B cell (primary cell): ENCODE results near the gene SLC25A5. TPM values are rescaled to one million over a fixed set of nuclear protein-coding genes. Genes with fewer than 3 reads are reported as not detected.

ENCODE experiments used
- ATAC-seq: fragments of 200-7000 bp; cut with Tn5 transposase; one replicate; pipeline ENCODE4 v1.10.0; 2021; ENCODE audit warnings: low read depth, mild to moderate bottlenecking, moderate number of reproducible peaks, moderate library complexity
- CTCF ChIA-PET: fragments of 350-600 bp; sonication (Branson Sonifier 250); formaldehyde crosslinking; loops from one replicate; lab custom pipeline; 2021; ENCODE audit warnings: antibody characterized with exemption, inconsistent platforms; lab: Charles Lee
- POLR2A ChIA-PET: fragments of 350-600 bp; sonication (Branson Sonifier 250); formaldehyde crosslinking; loops from one replicate; lab custom pipeline; 2021; ENCODE audit warnings: antibody characterized with exemption; lab: Charles Lee
- DNase-seq: peaks from one replicate; pipeline ENCODE4 v3.0.0; 2013
- H2AFZ ChIP-seq: 2 replicates; pipeline ENCODE4 v1.6.1; 2012; ENCODE audit warnings: mild to moderate bottlenecking, low read depth, low read length; ENCODE audit not compliant: insufficient read depth, poor library complexity, severe bottlenecking
- H3K27ac ChIP-seq, 2 donors: 1 replicate in 1 of 2; 2 replicates in 1 of 2; pipeline ENCODE4 v1.5.1; 2012 to 2013; ENCODE audit warnings: low read length in 2 of 2, mild to moderate bottlenecking in 2 of 2, moderate library complexity in 1 of 2
- H3K27me3 ChIP-seq, 4 experiments: fragments of 200-600 bp in 1 of 4; sonication (generic) in 1 of 4; replicated peaks in 1 of 4; 1 replicate in 2 of 4; 2 replicates in 2 of 4; pipeline versions ENCODE4 v1.6.1 to v1.7.0; 2013 to 2016; ENCODE audit warnings: low read length in 3 of 4, mild to moderate bottlenecking in 2 of 4, mixed read lengths in 1 of 4, moderate library complexity in 1 of 4; ENCODE audit not compliant: insufficient read depth in 4 of 4, control insufficient read depth in 3 of 4; ENCODE audit errors: control extremely low read depth in 1 of 4
- H3K36me3 ChIP-seq, 2 experiments: replicated peaks in 1 of 2; 1 replicate in 1 of 2; 2 replicates in 1 of 2; pipeline versions ENCODE4 v1.6.1 to v1.7.1; 2013; ENCODE audit warnings: low read length in 1 of 2; ENCODE audit not compliant: insufficient read depth in 2 of 2, control insufficient read depth in 1 of 2; ENCODE audit errors: control extremely low read depth in 1 of 2, extremely low read depth in 1 of 2
- H3K4me1 ChIP-seq, 2 donors: fragments of 200-600 bp in 1 of 2; sonication (generic) in 1 of 2; 1 replicate in 1 of 2; 2 replicates in 1 of 2; pipeline versions ENCODE4 v1.5.1 to v1.6.1; 2013 to 2017; ENCODE audit warnings: low read length in 2 of 2; ENCODE audit not compliant: control insufficient read depth in 2 of 2, insufficient read depth in 2 of 2
- H3K4me2 ChIP-seq: replicated peaks from 2 replicates; pipeline ENCODE3; 2012; ENCODE audit warnings: mild to moderate bottlenecking, low read depth, low read length; ENCODE audit not compliant: poor library complexity, severe bottlenecking
- H3K4me3 ChIP-seq, 5 experiments: fragments of 200-600 bp in 1 of 5; sonication (generic) in 1 of 5; 1 replicate in 3 of 5; 2 replicates in 2 of 5; pipeline versions ENCODE4 v1.5.1 to v1.7.0; 2011 to 2016; ENCODE audit warnings: low read length in 4 of 5, mild to moderate bottlenecking in 4 of 5, low read depth in 2 of 5, control low read depth in 1 of 5, moderate library complexity in 1 of 5; ENCODE audit not compliant: insufficient read depth in 1 of 5; ENCODE audit errors: control extremely low read depth in 1 of 5, extremely low read depth in 1 of 5
- H3K79me2 ChIP-seq: fragments of 200-600 bp; sonication (generic); one replicate; pipeline ENCODE4 v1.6.0; 2016; ENCODE audit warnings: low read length; ENCODE audit not compliant: control insufficient read depth, insufficient read depth
- H3K9ac ChIP-seq: fragments of 200-600 bp; sonication (generic); 2 replicates; pipeline ENCODE4 v1.6.1; 2017; ENCODE audit warnings: mild to moderate bottlenecking, low read length, moderate library complexity
- H3K9me3 ChIP-seq, 3 donors: one replicate each; pipeline versions ENCODE4 v1.6.1 to v1.7.1; 2013; ENCODE audit warnings: low read length in 2 of 3; ENCODE audit not compliant: control insufficient read depth in 2 of 3, insufficient read depth in 1 of 3; ENCODE audit errors: control extremely low read depth in 1 of 3
- H4K20me1 ChIP-seq: 2 replicates; pipeline ENCODE4 v1.6.0; 2012; ENCODE audit warnings: mild to moderate bottlenecking, low read length; ENCODE audit not compliant: insufficient read depth, control insufficient read depth, poor library complexity, severe bottlenecking
- H3K27ac Mint-ChIP-seq: one replicate; pipeline ENCODE4 v1.8.0; 2021; ENCODE audit warnings: mixed read lengths
- H3K27me3 Mint-ChIP-seq: one replicate; pipeline ENCODE4 v1.8.0; 2021; ENCODE audit warnings: mixed read lengths
- H3K4me1 Mint-ChIP-seq: one replicate; pipeline ENCODE4 v1.8.0; 2021; ENCODE audit warnings: mixed read lengths
- H3K4me3 Mint-ChIP-seq: one replicate; pipeline ENCODE4 v1.8.0; 2021; ENCODE audit warnings: mixed read lengths
- H3K9me3 Mint-ChIP-seq: one replicate; pipeline ENCODE4 v1.8.0; 2022; ENCODE audit warnings: mixed read lengths; ENCODE audit not compliant: insufficient read depth
- EZH2 ChIP-seq: IDR thresholded peaks from 2 replicates; pipeline ENCODE4 v1.6.1; 2012; ENCODE audit warnings: borderline replicate concordance, low read depth, mild to moderate bottlenecking, moderate library complexity, low read length; ENCODE audit not compliant: insufficient read depth, poor library complexity, severe bottlenecking
- WGBS: methylation state at CpG from one replicate; pipeline ENCODE4 v1.1.5; 2013; ENCODE audit warnings: missing lambda C conversion rate; ENCODE audit not compliant: insufficient coverage; 5-methylcytosine and 5-hydroxymethylcytosine counted together
- intact Hi-C: fragments of 100-400 bp; cut with micrococcal nuclease; formaldehyde crosslinking; loops from one replicate; pipeline ENCODE4 v1.10.0; 2022
- polyA plus RNA-seq: library from polyadenylated mRNA; depleted of rRNA; stranded (reverse); fragments of >200 nt; gene quantifications from 2 replicates; pipeline ENCODE4 v1.2.3, GENCODE V29; 2012
- total RNA-seq, 2 donors: library from RNA; stranded (reverse); fragments of 120-200 nt in 1 of 2; gene quantifications; 1 replicate in 1 of 2; 2 replicates in 1 of 2; pipeline versions ENCODE4 v1.2.3 to v1.2.4, GENCODE V29; 2013 to 2022
- TF ChIP-seq, protein P1 (sequence below): fragments of 200-600 bp; IDR thresholded peaks from one replicate; pipeline ENCODE4 v1.8.0; 2022; ENCODE audit warnings: antibody characterized with exemption, mild to moderate bottlenecking

Gene SLC25A5
- total and polyA plus RNA-seq, 2 donors (not counting 1 experiment from before 2014, with no cell fraction given), result 142 to 443 TPM

DNA sequence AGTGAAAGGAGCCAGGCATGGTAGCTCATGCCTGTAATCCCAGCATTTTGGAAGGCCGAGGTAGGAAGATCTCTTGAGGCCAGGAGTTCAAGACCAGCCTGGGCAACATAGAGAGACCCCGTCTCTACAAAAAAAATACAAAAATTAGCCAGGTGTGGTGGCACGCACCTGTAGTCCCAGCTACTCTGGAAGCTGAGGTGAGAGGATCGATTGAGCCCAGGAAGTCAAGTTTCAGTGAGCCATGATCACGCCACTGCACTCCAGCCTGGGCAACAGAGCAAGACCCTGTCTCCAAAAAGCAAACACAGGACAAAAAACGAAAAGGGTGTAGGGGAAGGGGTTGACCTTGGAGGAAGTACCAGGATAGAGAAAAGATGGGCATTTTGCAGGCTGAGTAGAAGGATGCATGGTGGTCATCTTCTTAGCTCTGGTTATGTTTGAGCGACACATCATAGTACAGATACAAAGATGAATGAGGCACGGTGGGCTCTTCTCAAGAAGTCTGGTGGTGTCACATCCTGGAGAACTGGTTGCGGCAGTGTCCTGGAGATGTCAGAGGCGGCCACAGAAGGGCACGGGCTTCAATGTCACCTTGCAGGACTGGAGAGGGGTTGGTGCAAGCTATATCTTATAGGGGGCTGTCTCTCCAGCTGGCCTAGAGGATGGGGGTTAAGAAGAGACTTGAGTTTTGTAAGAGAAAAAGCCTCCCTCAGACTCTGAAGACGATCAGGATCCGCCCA, 32.0 kb downstream of the SLC25A5 start:
- DNase-seq (no peak), ATAC-seq (no peak)
- TF ChIP-seq, protein P1, sequence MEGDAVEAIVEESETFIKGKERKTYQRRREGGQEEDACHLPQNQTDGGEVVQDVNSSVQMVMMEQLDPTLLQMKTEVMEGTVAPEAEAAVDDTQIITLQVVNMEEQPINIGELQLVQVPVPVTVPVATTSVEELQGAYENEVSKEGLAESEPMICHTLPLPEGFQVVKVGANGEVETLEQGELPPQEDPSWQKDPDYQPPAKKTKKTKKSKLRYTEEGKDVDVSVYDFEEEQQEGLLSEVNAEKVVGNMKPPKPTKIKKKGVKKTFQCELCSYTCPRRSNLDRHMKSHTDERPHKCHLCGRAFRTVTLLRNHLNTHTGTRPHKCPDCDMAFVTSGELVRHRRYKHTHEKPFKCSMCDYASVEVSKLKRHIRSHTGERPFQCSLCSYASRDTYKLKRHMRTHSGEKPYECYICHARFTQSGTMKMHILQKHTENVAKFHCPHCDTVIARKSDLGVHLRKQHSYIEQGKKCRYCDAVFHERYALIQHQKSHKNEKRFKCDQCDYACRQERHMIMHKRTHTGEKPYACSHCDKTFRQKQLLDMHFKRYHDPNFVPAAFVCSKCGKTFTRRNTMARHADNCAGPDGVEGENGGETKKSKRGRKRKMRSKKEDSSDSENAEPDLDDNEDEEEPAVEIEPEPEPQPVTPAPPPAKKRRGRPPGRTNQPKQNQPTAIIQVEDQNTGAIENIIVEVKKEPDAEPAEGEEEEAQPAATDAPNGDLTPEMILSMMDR, result no peak
- no peak for TF ChIP-seq EZH2
- Histone ChIP-seq H2AFZ (no peak overlapping the region), H3K27ac (no peak overlapping the region), H3K4me3 (no peak overlapping the region), H3K9ac (no peak overlapping the region), H3K9me3 (no peaks in the 10 kb centered on the region), H3K4me1 (peaks cover 17 to 38% of the 10 kb centered on the region in 2 donors), H4K20me1 (no peaks in the 10 kb centered on the region), H3K36me3 (no peaks in the 10 kb centered on the region), H3K27me3 (no peaks in the 10 kb centered on the region), H3K4me2 (peak overlapping the region; percentile 21), H3K79me2 (no peaks in the 10 kb centered on the region)
- no peak overlapping the region for H3K27ac Mint-ChIP-seq
- H3K9me3 Mint-ChIP-seq, result no peaks in the 10 kb centered on the region
- ChIA-PET CTCF (interaction anchor here (0.6 to 1.2 kb wide), 2 partner anchors 10 to 15 kb away, joined by 3 to 4 read pairs; no protein-coding TSS in a partner anchor), POLR2A (no interaction called here)
- WGBS, result 100% methylated on average over 3 of the region's 13 CpGs
- no peaks in the 10 kb centered on the region for H3K27me3 Mint-ChIP-seq
- no peak overlapping the region for H3K4me3 Mint-ChIP-seq
- peaks cover 22% of the 10 kb centered on the region for H3K4me1 Mint-ChIP-seq
- intact Hi-C loops, result no loop called here

GRCh38 chrX:119501511-119502148, 33.4 kb downstream of the SLC25A5 start:
- H3K27me3 Mint-ChIP-seq, result no peaks in the 10 kb centered on the region
- intact Hi-C loops, result no loop called here
- Histone ChIP-seq H3K9me3 (no peaks in the 10 kb centered on the region), H3K27ac (no peak overlapping the region), H4K20me1 (no peaks in the 10 kb centered on the region), H3K4me1 (peaks cover 10 to 29% of the 10 kb centered on the region in 2 donors), H3K9ac (no peak overlapping the region), H3K36me3 (no peaks in the 10 kb centered on the region), H3K4me3 (no peak overlapping the region), H2AFZ (no peak overlapping the region), H3K79me2 (no peaks in the 10 kb centered on the region), H3K27me3 (no peaks in the 10 kb centered on the region), H3K4me2 (peak overlapping the region; percentile 21)
- peak overlapping the region; percentile 53 for H3K27ac Mint-ChIP-seq
- no peaks in the 10 kb centered on the region for H3K9me3 Mint-ChIP-seq
- DNase-seq (no peak), ATAC-seq (no peak)
- no peak for TF ChIP-seq EZH2
- TF ChIP-seq, protein P1, result no peak
- 100% methylated on average over 3 of the region's 7 CpGs for WGBS
- ChIA-PET POLR2A (no interaction called here), CTCF (no interaction called here)
- peaks cover 14% of the 10 kb centered on the region for H3K4me1 Mint-ChIP-seq
- no peak overlapping the region for H3K4me3 Mint-ChIP-seq
